ENCODE data around the gene PIM1. TPM values are rescaled to one million over a fixed set of nuclear protein-coding genes. Genes with fewer than 3 reads are reported as not detected.
A peak's percentile ranks its signal among the peaks of the same experiment; 100 is the strongest.

The PIM1 gene
- polyA plus RNA-seq, 1 of the 3 experiments (the other 2 are of a cell fraction) = 33.9 TPM

DNA sequence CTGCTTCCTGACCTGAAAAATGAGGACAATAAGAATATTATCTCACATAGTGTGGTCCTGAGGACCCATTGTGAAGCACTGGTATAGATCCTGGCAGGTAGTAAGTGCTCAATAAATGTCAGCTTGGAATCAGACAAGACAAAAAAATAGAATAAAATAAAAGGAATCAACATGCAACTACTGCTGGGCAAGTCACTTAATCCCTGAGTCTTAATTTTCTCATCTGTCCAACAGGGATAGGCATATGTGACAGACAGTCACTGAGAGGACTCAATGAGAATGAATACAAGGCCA, 38.0 kb upstream of the PIM1 start (continued):
- TF ChIP-seq, protein P1, sequence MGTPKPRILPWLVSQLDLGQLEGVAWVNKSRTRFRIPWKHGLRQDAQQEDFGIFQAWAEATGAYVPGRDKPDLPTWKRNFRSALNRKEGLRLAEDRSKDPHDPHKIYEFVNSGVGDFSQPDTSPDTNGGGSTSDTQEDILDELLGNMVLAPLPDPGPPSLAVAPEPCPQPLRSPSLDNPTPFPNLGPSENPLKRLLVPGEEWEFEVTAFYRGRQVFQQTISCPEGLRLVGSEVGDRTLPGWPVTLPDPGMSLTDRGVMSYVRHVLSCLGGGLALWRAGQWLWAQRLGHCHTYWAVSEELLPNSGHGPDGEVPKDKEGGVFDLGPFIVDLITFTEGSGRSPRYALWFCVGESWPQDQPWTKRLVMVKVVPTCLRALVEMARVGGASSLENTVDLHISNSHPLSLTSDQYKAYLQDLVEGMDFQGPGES (IDR thresholded peaks at IDR 0.05; ENCODE audit: low read depth, low read length) = no peak
- TF ChIP-seq FOXM1 (IDR thresholded peaks at IDR 0.05; ENCODE audit: low read depth) (no peak), NRF1 (IDR thresholded peaks at IDR 0.05; ENCODE audit: low read depth, low read length) (no peak), RXRA (IDR thresholded peaks at IDR 0.05; ENCODE audit: borderline replicate concordance, low read depth) (no peak), EZH2phosphoT487 (IDR thresholded peaks at IDR 0.05; ENCODE audit: borderline replicate concordance, low read depth) (no peak), TAF1 (IDR thresholded peaks at IDR 0.05; ENCODE audit: borderline replicate concordance, low read depth, low read length) (no peak), YY1 (IDR thresholded peaks at IDR 0.05; ENCODE audit: low read depth) (no peak)
- TF ChIP-seq, protein P2, sequence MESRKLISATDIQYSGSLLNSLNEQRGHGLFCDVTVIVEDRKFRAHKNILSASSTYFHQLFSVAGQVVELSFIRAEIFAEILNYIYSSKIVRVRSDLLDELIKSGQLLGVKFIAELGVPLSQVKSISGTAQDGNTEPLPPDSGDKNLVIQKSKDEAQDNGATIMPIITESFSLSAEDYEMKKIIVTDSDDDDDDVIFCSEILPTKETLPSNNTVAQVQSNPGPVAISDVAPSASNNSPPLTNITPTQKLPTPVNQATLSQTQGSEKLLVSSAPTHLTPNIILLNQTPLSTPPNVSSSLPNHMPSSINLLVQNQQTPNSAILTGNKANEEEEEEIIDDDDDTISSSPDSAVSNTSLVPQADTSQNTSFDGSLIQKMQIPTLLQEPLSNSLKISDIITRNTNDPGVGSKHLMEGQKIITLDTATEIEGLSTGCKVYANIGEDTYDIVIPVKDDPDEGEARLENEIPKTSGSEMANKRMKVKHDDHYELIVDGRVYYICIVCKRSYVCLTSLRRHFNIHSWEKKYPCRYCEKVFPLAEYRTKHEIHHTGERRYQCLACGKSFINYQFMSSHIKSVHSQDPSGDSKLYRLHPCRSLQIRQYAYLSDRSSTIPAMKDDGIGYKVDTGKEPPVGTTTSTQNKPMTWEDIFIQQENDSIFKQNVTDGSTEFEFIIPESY (IDR thresholded peaks at IDR 0.05; ENCODE audit: borderline replicate concordance, low read depth) = no peak
- TF ChIP-seq, protein P3, sequence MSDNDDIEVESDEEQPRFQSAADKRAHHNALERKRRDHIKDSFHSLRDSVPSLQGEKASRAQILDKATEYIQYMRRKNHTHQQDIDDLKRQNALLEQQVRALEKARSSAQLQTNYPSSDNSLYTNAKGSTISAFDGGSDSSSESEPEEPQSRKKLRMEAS (IDR thresholded peaks at IDR 0.05; ENCODE audit: low read depth) = no peak

DNA sequence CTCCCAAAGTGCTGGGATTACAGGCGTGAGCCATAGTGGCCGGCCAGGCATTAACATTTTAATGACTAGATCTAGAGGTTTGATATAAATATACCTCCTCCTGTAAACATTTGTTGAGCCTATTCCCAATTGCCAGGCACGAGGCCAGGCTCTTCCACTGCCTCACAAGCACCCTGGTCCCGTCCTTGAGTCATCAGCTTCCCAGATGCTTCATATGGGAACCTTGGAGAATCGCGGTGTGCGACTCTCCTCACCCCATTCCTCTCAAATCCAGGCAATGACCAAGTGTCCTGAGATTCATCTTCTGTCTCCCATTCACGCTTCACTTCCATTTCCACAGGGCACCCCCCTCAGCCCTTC, 35.9 kb upstream of the PIM1 start:
- Histone ChIP-seq H2AFZ (ENCODE audit: low read depth) (no peak overlapping the region), H3K9me3 (no peaks in the 10 kb centered on the region), H3K4me1 (ENCODE audit: control insufficient read depth in 1 of 2, insufficient read depth in 2 of 2, low read depth in 1 of 2, low read length in 1 of 2) (peaks cover 28 to 33% of the 10 kb centered on the region in 2 experiments), H3K4me2 (peak overlapping the region; percentile 57; the same call in 1 of the 2 replicates), H3K79me2 (ENCODE audit: insufficient read depth) (no peaks in the 10 kb centered on the region), H4K20me1 (ENCODE audit: insufficient read depth) (no peaks in the 10 kb centered on the region), H3K9me2 (no peaks in the 10 kb centered on the region), H3K4me3 (ENCODE audit: low read depth in 2 of 2, low read length in 1 of 2) (no peak overlapping the region), H3K27ac (ENCODE audit: low read depth in 2 of 2, low read length in 1 of 2) (peak overlapping the region in 1 of 2 experiments; percentile 99; a peak in 3 of 4 replicates), H3K27me3 (ENCODE audit: insufficient read depth) (no peaks in the 10 kb centered on the region), H3F3A (replicated peaks; ENCODE audit: insufficient read depth) (peaks cover 33% of the 10 kb centered on the region), H3K9ac (peak overlapping the region; percentile 74), H3K36me3 (replicated peaks in 1 of 2; ENCODE audit: control insufficient read depth in 1 of 2, insufficient read depth in 2 of 2, low read length in 1 of 2) (no peaks in the 10 kb centered on the region)
- WGBS (ENCODE audit: low lambda C conversion rate) = 58% methylated on average over 8 of the region's 8 CpGs
- TF ChIP-seq TCF12 (IDR thresholded peaks at IDR 0.05) (peak; percentile 17; the same call in 1 of the 2 replicates), FOSL2 (IDR thresholded peaks at IDR 0.05; ENCODE audit: borderline replicate concordance, low read depth) (0 out of 2 replicates have a peak, but pooled peaks have one; percentile 6), FOXJ3 (CRISPR knock-in tag; IDR thresholded peaks at IDR 0.05) (no peak)
- TF ChIP-seq, protein P4, sequence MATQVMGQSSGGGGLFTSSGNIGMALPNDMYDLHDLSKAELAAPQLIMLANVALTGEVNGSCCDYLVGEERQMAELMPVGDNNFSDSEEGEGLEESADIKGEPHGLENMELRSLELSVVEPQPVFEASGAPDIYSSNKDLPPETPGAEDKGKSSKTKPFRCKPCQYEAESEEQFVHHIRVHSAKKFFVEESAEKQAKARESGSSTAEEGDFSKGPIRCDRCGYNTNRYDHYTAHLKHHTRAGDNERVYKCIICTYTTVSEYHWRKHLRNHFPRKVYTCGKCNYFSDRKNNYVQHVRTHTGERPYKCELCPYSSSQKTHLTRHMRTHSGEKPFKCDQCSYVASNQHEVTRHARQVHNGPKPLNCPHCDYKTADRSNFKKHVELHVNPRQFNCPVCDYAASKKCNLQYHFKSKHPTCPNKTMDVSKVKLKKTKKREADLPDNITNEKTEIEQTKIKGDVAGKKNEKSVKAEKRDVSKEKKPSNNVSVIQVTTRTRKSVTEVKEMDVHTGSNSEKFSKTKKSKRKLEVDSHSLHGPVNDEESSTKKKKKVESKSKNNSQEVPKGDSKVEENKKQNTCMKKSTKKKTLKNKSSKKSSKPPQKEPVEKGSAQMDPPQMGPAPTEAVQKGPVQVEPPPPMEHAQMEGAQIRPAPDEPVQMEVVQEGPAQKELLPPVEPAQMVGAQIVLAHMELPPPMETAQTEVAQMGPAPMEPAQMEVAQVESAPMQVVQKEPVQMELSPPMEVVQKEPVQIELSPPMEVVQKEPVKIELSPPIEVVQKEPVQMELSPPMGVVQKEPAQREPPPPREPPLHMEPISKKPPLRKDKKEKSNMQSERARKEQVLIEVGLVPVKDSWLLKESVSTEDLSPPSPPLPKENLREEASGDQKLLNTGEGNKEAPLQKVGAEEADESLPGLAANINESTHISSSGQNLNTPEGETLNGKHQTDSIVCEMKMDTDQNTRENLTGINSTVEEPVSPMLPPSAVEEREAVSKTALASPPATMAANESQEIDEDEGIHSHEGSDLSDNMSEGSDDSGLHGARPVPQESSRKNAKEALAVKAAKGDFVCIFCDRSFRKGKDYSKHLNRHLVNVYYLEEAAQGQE (IDR thresholded peaks at IDR 0.05; ENCODE audit: low read depth, low read length) = no peak
- CTCF ChIA-PET = interaction anchor here (1.5 to 1.8 kb wide), 2 partner anchors 37 to 115 kb away, joined by 7 read pairs; no protein-coding TSS in a partner anchor
- POLR2A ChIA-PET = no interaction called here
- no peak for DNase-seq
